HCEC 1CT (cell line): ENCODE measurements around the gene OMP.

Experiments
- DNase-seq: peaks from one replicate; pipeline ENCODE4 v3.0.0-alpha.2; 2017

OMP gene

GRCh38 chr11:77069969-77070582 is 32.6 kb upstream of the OMP start:
- DNase-seq: no peak

- no peak for DNase-seq
These were observed 31.6 kb upstream of the OMP start for GRCh38 chr11:77071077-77071476.

GRCh38 chr11:77071671-77072605 is 30.7 kb upstream of the OMP start:
- peak; percentile 52 for DNase-seq

- DNase-seq: no peak
These were observed 29.8 kb upstream of the OMP start for GRCh38 chr11:77072851-77073327.

- peak; percentile 98 for DNase-seq
These were observed 29.2 kb upstream of the OMP start for GRCh38 chr11:77073328-77074001.

- no peak for DNase-seq
These were observed 28.4 kb upstream of the OMP start for GRCh38 chr11:77074205-77074604.

- DNase-seq: no peak
These were observed 27.9 kb upstream of the OMP start for GRCh38 chr11:77074626-77075221.

GRCh38 chr11:77075425-77075905 is 27.2 kb upstream of the OMP start:
- DNase-seq: no peak

- DNase-seq: no peak
These were observed 23.0 kb upstream of the OMP start for GRCh38 chr11:77079666-77080065.

- DNase-seq: peak; percentile 31
These were observed 21.9 kb upstream of the OMP start for GRCh38 chr11:77080643-77081210.

GRCh38 chr11:77081381-77081851 is 21.2 kb upstream of the OMP start:
- no peak for DNase-seq

- no peak for DNase-seq
These were observed 20.4 kb upstream of the OMP start for GRCh38 chr11:77081976-77082836.

GRCh38 chr11:77082838-77083565 is 19.6 kb upstream of the OMP start:
- DNase-seq: no peak

- DNase-seq: no peak
These were observed 18.9 kb upstream of the OMP start for GRCh38 chr11:77083566-77084245.

- DNase-seq: no peak
These were observed 18.0 kb upstream of the OMP start for GRCh38 chr11:77084581-77085191.

GRCh38 chr11:77085652-77086051 is 17.0 kb upstream of the OMP start:
- DNase-seq: no peak

GRCh38 chr11:77086521-77087472 is 15.8 kb upstream of the OMP start:
- no peak for DNase-seq

GRCh38 chr11:77087723-77088225 is 14.9 kb upstream of the OMP start:
- no peak for DNase-seq
